ENCODE results near the gene PNMA1.

Gene PNMA1

DNA sequence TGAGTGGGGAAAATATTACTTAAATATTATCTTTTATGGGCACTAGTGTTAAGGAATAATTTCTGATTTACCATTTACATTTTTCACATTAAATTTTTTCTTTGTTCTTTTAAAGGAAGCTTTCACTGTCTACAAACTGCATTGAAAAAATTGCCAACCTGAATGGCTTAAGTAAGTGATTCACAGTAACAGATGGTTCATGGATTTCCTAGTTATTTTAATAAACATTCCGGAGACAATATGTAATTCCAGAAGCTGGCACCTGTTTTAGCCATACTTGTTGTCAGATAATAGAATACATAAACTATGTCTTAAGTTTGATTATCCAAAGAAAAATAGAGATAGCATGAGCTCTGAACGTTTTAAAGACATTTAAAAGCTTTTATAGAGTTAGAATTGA is 52.3 kb downstream of the PNMA1 start:
- DNase-seq = no peak

Data from DMS 273 treated with DMSO at 0.1 percent for 48 hours (cell line).